Left colon (tissue), 2 donors: ENCODE results near the gene SULF2. TPM values are rescaled to one million over a fixed set of nuclear protein-coding genes. Genes with fewer than 3 reads are reported as not detected.

Experiments used
- ATAC-seq: fragments of 200-7000 bp; cut with Tn5 transposase; one replicate; pipeline ENCODE4 v1.9.1; 2020; ENCODE audit warnings: mild to moderate bottlenecking, moderate library complexity
- DNase-seq, 2 donors: peaks; one replicate each; pipeline ENCODE4 v3.0.0-alpha.2; 2020
- intact Hi-C, 2 donors: fragments of 100-400 bp; cut with DNase I in 1 of 2; cut with micrococcal nuclease in 1 of 2; formaldehyde crosslinking; loops; one replicate each; pipeline versions ENCODE4 v1.11.2 to v1.14.0; 2022; cut with DNase I, micrococcal nuclease
- total RNA-seq, 2 donors: library from RNA; stranded (reverse); fragmentation: NEBNext Ultra II Directional; extraction: Animal tissue kit (Norgen Biotek cat#: 25700); gene quantifications; one replicate each; pipeline ENCODE4 v1.2.1, GENCODE V29; 2021
- donor health status: DM: no; HTN: no; CAD: no.
- donor health status: DM: yes; HTN: yes; CAD: no.

Gene SULF2
- total RNA-seq, 2 donors from 2014 or later: 124 to 177 TPM

GRCh38 chr20:47668313-47669151 lies 116.7 kb downstream of the SULF2 start:
- intact Hi-C loops: loop anchor here in 1 of 2 donors (5.0 kb wide), 1 partner anchor 954 kb away; no protein-coding TSS in a partner anchor
- DNase-seq (no peak), ATAC-seq (no peak)

- ATAC-seq (no peak), DNase-seq (no peak)
- intact Hi-C loops: loop anchor here in 1 of 2 donors (5.0 kb wide), 1 partner anchor 955 kb away; no protein-coding TSS in a partner anchor
Measured at GRCh38 chr20:47667531-47668312, 117.6 kb downstream of the SULF2 start.

GRCh38 chr20:47667086-47667485 lies 118.2 kb downstream of the SULF2 start:
- intact Hi-C loops: loop anchor here in 1 of 2 donors (5.0 kb wide), 1 partner anchor 955 kb away; no protein-coding TSS in a partner anchor
- no peak for ATAC-seq
- no peak for DNase-seq

- DNase-seq (no peak), ATAC-seq (no peak)
- intact Hi-C loops: loop anchor here in 1 of 2 donors (5.0 kb wide), 1 partner anchor 956 kb away; no protein-coding TSS in a partner anchor
Measured at GRCh38 chr20:47666304-47666703, 119.0 kb downstream of the SULF2 start.

- no peak for DNase-seq
- ATAC-seq: no peak
- intact Hi-C loops: loop anchor here in 1 of 2 donors (5.0 kb wide), 1 partner anchor 957 kb away; no protein-coding TSS in a partner anchor
Measured at GRCh38 chr20:47665221-47665991, 119.9 kb downstream of the SULF2 start.

GRCh38 chr20:47664744-47665143 lies 120.5 kb downstream of the SULF2 start:
- intact Hi-C loops: loop anchor here in 1 of 2 donors (5.0 kb wide), 1 partner anchor 958 kb away; no protein-coding TSS in a partner anchor
- DNase-seq (no peak), ATAC-seq (no peak)

GRCh38 chr20:47664068-47664437 lies 121.2 kb downstream of the SULF2 start:
- intact Hi-C loops: no loop called here
- DNase-seq (peak in 1 of 2 donors; percentile 36), ATAC-seq (peak; percentile 62)

GRCh38 chr20:47663354-47664067 lies 121.8 kb downstream of the SULF2 start:
- intact Hi-C loops: no loop called here
- DNase-seq: peak; percentile 42 to 73
- peak; percentile 82 for ATAC-seq

- intact Hi-C loops: no loop called here
- DNase-seq (no peak), ATAC-seq (no peak)
Measured at GRCh38 chr20:47662483-47663353, 122.6 kb downstream of the SULF2 start.

GRCh38 chr20:47661714-47662113 lies 123.6 kb downstream of the SULF2 start:
- intact Hi-C loops: no loop called here
- no peak for ATAC-seq
- DNase-seq: no peak

GRCh38 chr20:47660983-47661700 lies 124.1 kb downstream of the SULF2 start:
- no peak for ATAC-seq
- DNase-seq: no peak
- intact Hi-C loops: no loop called here

GRCh38 chr20:47660602-47660905 lies 124.7 kb downstream of the SULF2 start:
- intact Hi-C loops: no loop called here
- ATAC-seq (no peak), DNase-seq (no peak)

- intact Hi-C loops: no loop called here
- ATAC-seq (no peak), DNase-seq (no peak)
Measured at GRCh38 chr20:47659904-47660601, 125.2 kb downstream of the SULF2 start.

- DNase-seq (no peak), ATAC-seq (no peak)
- intact Hi-C loops: no loop called here
Measured at GRCh38 chr20:47656318-47656717, 129.0 kb downstream of the SULF2 start.

- ATAC-seq (no peak), DNase-seq (no peak)
- intact Hi-C loops: no loop called here
Measured at GRCh38 chr20:47655635-47656034, 129.6 kb downstream of the SULF2 start.

- ATAC-seq (no peak), DNase-seq (no peak)
- intact Hi-C loops: no loop called here
Measured at GRCh38 chr20:47654370-47654769, 130.9 kb downstream of the SULF2 start.
